ENCODE data around the gene MACF1.
"Not testable (repeated sequence)": the region's sequence is repeated elsewhere in the genome, so short reads cannot be mapped to it uniquely, and the experiment has no call there.

The MACF1 gene

DNA sequence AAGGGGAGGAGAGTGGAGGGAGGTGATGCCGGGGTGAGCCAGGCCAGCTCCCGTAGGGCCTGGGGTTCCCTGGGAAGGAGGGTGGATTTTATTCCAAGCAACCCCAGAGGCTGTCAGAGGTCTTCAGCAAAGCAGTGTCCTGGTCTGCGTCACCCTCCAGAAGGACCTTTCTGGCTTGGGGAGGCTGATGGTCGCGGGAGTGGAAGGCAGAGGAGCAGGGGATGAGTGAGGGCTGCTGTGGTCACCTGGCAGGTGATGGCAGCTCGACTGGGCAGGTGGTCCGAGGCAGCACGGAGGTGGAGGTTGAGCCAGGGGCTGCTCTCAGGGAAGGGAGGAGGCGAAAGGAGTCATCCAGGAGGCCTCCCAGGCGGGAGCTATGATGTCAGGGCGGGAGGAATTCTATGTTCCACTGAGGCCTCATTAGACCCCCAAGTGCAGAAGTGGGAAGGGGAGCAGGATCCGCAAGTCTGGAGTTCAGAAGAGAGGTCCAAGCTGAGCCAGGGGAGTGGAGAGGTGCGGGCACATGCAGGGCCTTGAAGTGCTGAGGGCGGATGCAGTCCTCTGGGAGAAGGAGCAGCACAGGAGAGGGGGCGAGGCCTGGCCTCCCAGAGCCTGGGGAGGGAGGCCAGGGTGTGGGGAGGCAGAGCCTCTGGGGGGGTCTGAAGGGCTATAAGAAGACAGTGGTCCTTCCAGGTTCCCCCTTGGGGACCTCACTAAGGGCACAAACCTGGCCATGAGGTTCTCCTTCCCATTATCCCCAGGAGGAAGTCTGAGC lies 320.3 kb downstream of the MACF1 start:
- Histone ChIP-seq H4K8ac (ENCODE audit: low read length) (no peak overlapping the region), H2BK120ac (ENCODE audit: low read depth, low read length) (no peak overlapping the region), H3K9ac (ENCODE audit: low read length) (no peak overlapping the region), H3K27me3 (ENCODE audit: control insufficient read depth in 1 of 2, insufficient read depth in 1 of 2, low read length in 2 of 2) (no peaks in the 10 kb centered on the region), H3K4me2 (ENCODE audit: low read length, poor library complexity, severe bottlenecking) (no peak overlapping the region), H3K36me3 (ENCODE audit: control insufficient read depth in 1 of 2, insufficient read depth in 2 of 2, low read depth in 1 of 2, low read length in 2 of 2) (peaks cover 47 to 61% of the 10 kb centered on the region in 2 experiments), H3K14ac (ENCODE audit: low read length in 2 of 2) (no peak overlapping the region), H3K18ac (ENCODE audit: low read depth in 1 of 2, low read length in 2 of 2) (no peak overlapping the region), H2AFZ (ENCODE audit: low read depth, low read length) (no peak overlapping the region), H3K79me1 (replicated peaks; ENCODE audit: low read length, poor library complexity, severe bottlenecking) (peaks cover 2% of the 10 kb centered on the region), H3K23ac (ENCODE audit: low read length in 2 of 2) (no peak overlapping the region), H3K27ac (ENCODE audit: low read length, poor library complexity, severe bottlenecking) (no peak overlapping the region), H3K9me3 (ENCODE audit: control insufficient read depth, low read length) (no peaks in the 10 kb centered on the region), H3K4me1 (ENCODE audit: control insufficient read depth, insufficient read depth, low read depth, low read length) (peaks cover 2% of the 10 kb centered on the region), H4K91ac (ENCODE audit: low read length) (no peak overlapping the region), H2BK5ac (ENCODE audit: low read depth, low read length, poor library complexity, severe bottlenecking) (no peak overlapping the region), H3K4ac (ENCODE audit: low read depth in 1 of 2, low read length in 2 of 2) (no peak overlapping the region), H2AK5ac (ENCODE audit: low read length, severe bottlenecking) (no peak overlapping the region), H3K4me3 (ENCODE audit: insufficient read depth in 1 of 2, low read depth in 1 of 2, low read length in 2 of 2) (no peak overlapping the region), H2BK15ac (ENCODE audit: low read depth, poor library complexity, severe bottlenecking) (no peak overlapping the region), H2BK12ac (ENCODE audit: low read length in 2 of 2) (no peak overlapping the region)
- WGBS = 94% methylated on average over 15 of the region's 15 CpGs
- no peak for DNase-seq

DNA sequence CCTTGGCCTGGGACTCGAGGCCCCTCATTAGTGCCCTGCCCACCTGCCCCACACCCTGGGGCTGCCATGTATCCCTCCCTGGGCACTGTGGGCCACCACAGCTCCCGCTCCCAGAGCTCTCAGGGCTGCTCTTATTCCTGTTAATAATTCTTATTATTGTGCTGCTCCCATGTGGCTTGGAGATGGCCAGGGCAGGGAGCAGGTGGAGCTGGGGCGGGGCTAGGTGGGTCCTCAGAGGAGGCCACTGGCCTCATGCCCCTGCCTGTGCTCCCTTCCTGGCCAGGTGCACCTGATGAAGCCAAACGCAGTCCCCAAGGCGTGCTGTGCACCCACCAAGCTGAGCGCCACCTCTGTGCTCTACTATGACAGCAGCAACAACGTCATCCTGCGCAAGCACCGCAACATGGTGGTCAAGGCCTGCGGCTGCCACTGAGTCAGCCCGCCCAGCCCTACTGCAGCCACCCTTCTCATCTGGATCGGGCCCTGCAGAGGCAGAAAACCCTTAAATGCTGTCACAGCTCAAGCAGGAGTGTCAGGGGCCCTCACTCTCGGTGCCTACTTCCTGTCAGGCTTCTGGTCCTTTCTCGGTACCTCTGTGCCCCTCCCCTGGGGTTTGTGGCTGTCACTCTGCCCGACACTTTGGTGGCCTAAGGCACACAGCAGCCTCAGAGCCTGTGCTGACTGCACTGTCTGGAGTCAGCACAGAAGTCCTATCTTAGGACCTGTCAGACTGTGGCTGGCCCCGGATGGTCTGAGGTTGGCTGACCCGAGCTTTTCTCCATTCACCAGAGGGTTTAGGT lies 321.1 kb downstream of the MACF1 start:
- no peak overlapping the region for H3K14ac ChIP-seq (ENCODE audit: low read length in 2 of 2)
- H3K9me3 ChIP-seq (ENCODE audit: control insufficient read depth, low read length) = no peaks in the 10 kb centered on the region
- no peak overlapping the region for H2AFZ ChIP-seq (ENCODE audit: low read depth, low read length)
- peaks cover 54 to 69% of the 10 kb centered on the region in 2 experiments for H3K36me3 ChIP-seq (ENCODE audit: control insufficient read depth in 1 of 2, insufficient read depth in 2 of 2, low read depth in 1 of 2, low read length in 2 of 2)
- no peak overlapping the region for H3K9ac ChIP-seq (ENCODE audit: low read length)
- H2AK5ac ChIP-seq (ENCODE audit: low read length, severe bottlenecking) = no peak overlapping the region
- no peak overlapping the region for H3K4ac ChIP-seq (ENCODE audit: low read depth in 1 of 2, low read length in 2 of 2)
- no peak overlapping the region for H2BK15ac ChIP-seq (ENCODE audit: low read depth, poor library complexity, severe bottlenecking)
- no peak overlapping the region for H3K4me3 ChIP-seq (ENCODE audit: insufficient read depth in 1 of 2, low read depth in 1 of 2, low read length in 2 of 2)
- H3K4me2 ChIP-seq (ENCODE audit: low read length, poor library complexity, severe bottlenecking) = no peak overlapping the region
- no peak overlapping the region for H2BK12ac ChIP-seq (ENCODE audit: low read length in 2 of 2)
- peaks cover 2% of the 10 kb centered on the region for H3K4me1 ChIP-seq (ENCODE audit: control insufficient read depth, insufficient read depth, low read depth, low read length)
- H2BK120ac ChIP-seq (ENCODE audit: low read depth, low read length) = no peak overlapping the region
- H2BK5ac ChIP-seq (ENCODE audit: low read depth, low read length, poor library complexity, severe bottlenecking) = no peak overlapping the region
- DNase-seq = peak; percentile 15
- no peak overlapping the region for H4K8ac ChIP-seq (ENCODE audit: low read length)
- 80% methylated on average over 16 of the region's 17 CpGs for WGBS
- no peak overlapping the region for H3K18ac ChIP-seq (ENCODE audit: low read depth in 1 of 2, low read length in 2 of 2)
- peak overlapping the region; percentile 46 for H4K91ac ChIP-seq (ENCODE audit: low read length)
- H3K79me1 ChIP-seq (replicated peaks; ENCODE audit: low read length, poor library complexity, severe bottlenecking) = peaks cover 3% of the 10 kb centered on the region
- no peak overlapping the region for H3K23ac ChIP-seq (ENCODE audit: low read length in 2 of 2)
- no peaks in the 10 kb centered on the region for H3K27me3 ChIP-seq (ENCODE audit: control insufficient read depth in 1 of 2, insufficient read depth in 1 of 2, low read length in 2 of 2)
- H3K27ac ChIP-seq (ENCODE audit: low read length, poor library complexity, severe bottlenecking) = no peak overlapping the region

DNA sequence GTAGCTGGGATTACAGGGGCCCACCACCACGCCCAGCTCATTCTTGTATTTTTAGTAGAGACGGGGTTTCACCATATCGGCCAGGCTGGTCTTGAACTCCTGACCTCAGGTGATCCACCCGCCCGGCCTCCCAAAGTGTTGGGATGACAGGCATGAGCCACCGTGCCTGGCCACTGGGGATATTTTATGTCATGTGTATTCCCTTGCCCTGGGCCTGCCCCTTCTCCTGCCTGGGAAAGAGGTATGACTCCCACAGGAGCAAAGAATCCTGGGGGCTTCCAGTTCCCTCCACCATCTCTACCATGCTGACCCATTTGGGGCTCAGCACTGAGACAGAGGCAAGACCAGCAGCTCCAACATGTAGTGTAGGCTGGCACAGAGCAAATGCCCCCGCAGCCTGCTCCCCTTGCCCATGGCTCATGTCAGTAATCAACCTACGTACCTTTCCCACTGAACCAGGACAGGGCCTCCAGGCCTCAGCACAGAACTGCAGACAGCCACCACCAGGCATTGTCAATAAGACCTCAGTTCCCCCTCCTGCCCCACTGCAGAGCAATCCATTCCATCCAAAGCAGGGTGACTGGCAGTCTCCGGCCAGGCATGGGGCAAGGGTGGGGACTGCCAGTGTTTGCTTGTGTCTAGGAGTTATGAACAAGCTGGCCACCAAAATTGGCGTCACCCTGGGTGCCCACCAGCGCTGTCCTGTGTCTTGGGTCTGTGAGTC lies 322.1 kb downstream of the MACF1 start:
- H3K36me3 ChIP-seq (ENCODE audit: control insufficient read depth in 1 of 2, insufficient read depth in 2 of 2, low read depth in 1 of 2, low read length in 2 of 2) = peaks cover 63 to 78% of the 10 kb centered on the region in 2 experiments
- H2AK5ac ChIP-seq (ENCODE audit: low read length, severe bottlenecking) = no peak overlapping the region
- H2BK5ac ChIP-seq (ENCODE audit: low read depth, low read length, poor library complexity, severe bottlenecking) = no peak overlapping the region
- H2AFZ ChIP-seq (ENCODE audit: low read depth, low read length) = no peak overlapping the region
- no peak overlapping the region for H2BK15ac ChIP-seq (ENCODE audit: low read depth, poor library complexity, severe bottlenecking)
- H4K8ac ChIP-seq (ENCODE audit: low read length) = no peak overlapping the region
- H3K23ac ChIP-seq (ENCODE audit: low read length in 2 of 2) = no peak overlapping the region
- H3K4me3 ChIP-seq (ENCODE audit: insufficient read depth in 1 of 2, low read depth in 1 of 2, low read length in 2 of 2) = no peak overlapping the region
- no peak overlapping the region for H3K27ac ChIP-seq (ENCODE audit: low read length, poor library complexity, severe bottlenecking)
- no peaks in the 10 kb centered on the region for H3K27me3 ChIP-seq (ENCODE audit: control insufficient read depth in 1 of 2, insufficient read depth in 1 of 2, low read length in 2 of 2)
- no peak for DNase-seq
- H3K4me2 ChIP-seq (ENCODE audit: low read length, poor library complexity, severe bottlenecking) = no peak overlapping the region
- peaks cover 3% of the 10 kb centered on the region for H3K79me1 ChIP-seq (replicated peaks; ENCODE audit: low read length, poor library complexity, severe bottlenecking)
- no peak overlapping the region for H4K91ac ChIP-seq (ENCODE audit: low read length)
- 97% methylated on average over 11 of the region's 11 CpGs for WGBS
- H3K4me1 ChIP-seq (ENCODE audit: control insufficient read depth, insufficient read depth, low read depth, low read length) = peaks cover 2% of the 10 kb centered on the region
- H3K14ac ChIP-seq (ENCODE audit: low read length in 2 of 2) = no peak overlapping the region
- H3K9ac ChIP-seq (ENCODE audit: low read length) = no peak overlapping the region
- no peak overlapping the region for H3K4ac ChIP-seq (ENCODE audit: low read depth in 1 of 2, low read length in 2 of 2)
- H3K18ac ChIP-seq (ENCODE audit: low read depth in 1 of 2, low read length in 2 of 2) = no peak overlapping the region
- no peaks in the 10 kb centered on the region for H3K9me3 ChIP-seq (ENCODE audit: control insufficient read depth, low read length)
- no peak overlapping the region for H2BK12ac ChIP-seq (ENCODE audit: low read length in 2 of 2)
- no peak overlapping the region for H2BK120ac ChIP-seq (ENCODE audit: low read depth, low read length)

DNA sequence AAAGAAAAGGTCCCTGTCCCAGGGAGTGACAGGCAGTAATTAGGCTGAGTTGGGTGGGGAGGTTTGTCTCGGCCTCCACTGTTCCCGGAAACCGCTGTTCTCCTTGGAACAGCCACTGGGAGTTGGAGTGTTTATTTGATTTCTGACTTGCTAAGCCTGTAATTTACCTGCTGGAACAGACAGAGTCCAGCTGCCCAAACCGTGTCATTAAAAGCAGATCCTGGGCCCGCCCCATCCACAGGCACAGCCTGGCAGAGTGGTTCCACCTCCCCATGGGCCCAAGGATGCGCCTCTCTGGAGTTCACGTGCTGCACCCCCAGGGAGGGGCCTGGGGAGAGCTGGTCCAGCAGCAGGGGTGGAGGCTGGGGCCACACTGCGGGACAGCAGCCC lies 322.7 kb downstream of the MACF1 start:
- H3K79me1 ChIP-seq (replicated peaks; ENCODE audit: low read length, poor library complexity, severe bottlenecking); H2BK5ac ChIP-seq (ENCODE audit: low read depth, low read length, poor library complexity, severe bottlenecking); H2AFZ ChIP-seq (ENCODE audit: low read depth, low read length); H3K9me3 ChIP-seq (ENCODE audit: control insufficient read depth, low read length); H3K4me1 ChIP-seq (ENCODE audit: control insufficient read depth, insufficient read depth, low read depth, low read length); H3K9ac ChIP-seq (ENCODE audit: low read length); DNase-seq; H3K4ac ChIP-seq (ENCODE audit: low read depth in 1 of 2, low read length in 2 of 2); H4K91ac ChIP-seq (ENCODE audit: low read length); H3K27me3 ChIP-seq (ENCODE audit: control insufficient read depth in 1 of 2, insufficient read depth in 1 of 2, low read length in 2 of 2); H3K4me2 ChIP-seq (ENCODE audit: low read length, poor library complexity, severe bottlenecking); H2BK12ac ChIP-seq (ENCODE audit: low read length in 2 of 2); H4K8ac ChIP-seq (ENCODE audit: low read length); H3K4me3 ChIP-seq (ENCODE audit: insufficient read depth in 1 of 2, low read depth in 1 of 2, low read length in 2 of 2); H3K14ac ChIP-seq (ENCODE audit: low read length in 2 of 2); H3K23ac ChIP-seq (ENCODE audit: low read length in 2 of 2); H2AK5ac ChIP-seq (ENCODE audit: low read length, severe bottlenecking); H2BK15ac ChIP-seq (ENCODE audit: low read depth, poor library complexity, severe bottlenecking); H2BK120ac ChIP-seq (ENCODE audit: low read depth, low read length); H3K18ac ChIP-seq (ENCODE audit: low read depth in 1 of 2, low read length in 2 of 2); H3K27ac ChIP-seq (ENCODE audit: low read length, poor library complexity, severe bottlenecking): not testable (repeated sequence)
- peaks cover 69 to 81% of the 10 kb centered on the region in 2 experiments for H3K36me3 ChIP-seq (ENCODE audit: control insufficient read depth in 1 of 2, insufficient read depth in 2 of 2, low read depth in 1 of 2, low read length in 2 of 2)
- 97% methylated on average over 8 of the region's 8 CpGs for WGBS

Data from mesenchymal stem cell (in vitro differentiated cells and primary cell).